HG03378 (cell line): ENCODE results near the gene AGPAT2.
"Not testable (repeated sequence)": the region's sequence is repeated elsewhere in the genome, so short reads cannot be mapped to it uniquely, and the experiment has no call there.

Experiments used
- ATAC-seq: cut with Tn5 transposase; IDR thresholded peaks from one replicate; pipeline ENCODE4 v1.9.1; 2021; ENCODE audit warnings: mild to moderate bottlenecking, moderate library complexity; ENCODE audit not compliant: unreplicated experiment

AGPAT2 gene

GRCh38 chr9:136720898-136721338 lies 33.7 kb upstream of the AGPAT2 start:
- no peak for ATAC-seq

- ATAC-seq, result no peak
Observed at GRCh38 chr9:136720251-136720897, 33.1 kb upstream of the AGPAT2 start.

GRCh38 chr9:136719195-136719880 lies 32.1 kb upstream of the AGPAT2 start:
- ATAC-seq, result no peak

- ATAC-seq, result no peak
Observed at GRCh38 chr9:136718345-136719194, 31.3 kb upstream of the AGPAT2 start.

- no peak for ATAC-seq
Observed at GRCh38 chr9:136717399-136717798, 30.1 kb upstream of the AGPAT2 start.

- ATAC-seq, result no peak
Observed at GRCh38 chr9:136714893-136715274, 27.6 kb upstream of the AGPAT2 start.

- ATAC-seq, result no peak
Observed at GRCh38 chr9:136714096-136714892, 27.0 kb upstream of the AGPAT2 start.

- no peak for ATAC-seq
Observed at GRCh38 chr9:136713550-136713949, 26.3 kb upstream of the AGPAT2 start.

GRCh38 chr9:136712690-136713544 lies 25.7 kb upstream of the AGPAT2 start:
- ATAC-seq, result no peak

GRCh38 chr9:136711751-136712689 lies 24.8 kb upstream of the AGPAT2 start, which contains the start of gene DIPK1B:
TSS of gene DIPK1B (plus strand) at chr9:136712572. CDS start at chr9:136712666, 94 bp downstream.
- ATAC-seq, result no peak

GRCh38 chr9:136711219-136711648 lies 24.0 kb upstream of the AGPAT2 start:
- ATAC-seq, result not testable (repeated sequence)

- ATAC-seq, result no peak
Observed at GRCh38 chr9:136710543-136710942, 23.3 kb upstream of the AGPAT2 start.

- ATAC-seq, result no peak
Observed at GRCh38 chr9:136709454-136710109, 22.3 kb upstream of the AGPAT2 start.

- no peak for ATAC-seq
Observed at GRCh38 chr9:136707849-136708517, 20.7 kb upstream of the AGPAT2 start.

GRCh38 chr9:136707011-136707410 lies 19.8 kb upstream of the AGPAT2 start:
- no peak for ATAC-seq

- no peak for ATAC-seq
Observed at GRCh38 chr9:136705564-136705963, 18.3 kb upstream of the AGPAT2 start.

GRCh38 chr9:136704741-136705140 lies 17.5 kb upstream of the AGPAT2 start:
- ATAC-seq, result not testable (repeated sequence)
